ENCODE measurements around the gene ZNF787.

The ZNF787 gene

DNA sequence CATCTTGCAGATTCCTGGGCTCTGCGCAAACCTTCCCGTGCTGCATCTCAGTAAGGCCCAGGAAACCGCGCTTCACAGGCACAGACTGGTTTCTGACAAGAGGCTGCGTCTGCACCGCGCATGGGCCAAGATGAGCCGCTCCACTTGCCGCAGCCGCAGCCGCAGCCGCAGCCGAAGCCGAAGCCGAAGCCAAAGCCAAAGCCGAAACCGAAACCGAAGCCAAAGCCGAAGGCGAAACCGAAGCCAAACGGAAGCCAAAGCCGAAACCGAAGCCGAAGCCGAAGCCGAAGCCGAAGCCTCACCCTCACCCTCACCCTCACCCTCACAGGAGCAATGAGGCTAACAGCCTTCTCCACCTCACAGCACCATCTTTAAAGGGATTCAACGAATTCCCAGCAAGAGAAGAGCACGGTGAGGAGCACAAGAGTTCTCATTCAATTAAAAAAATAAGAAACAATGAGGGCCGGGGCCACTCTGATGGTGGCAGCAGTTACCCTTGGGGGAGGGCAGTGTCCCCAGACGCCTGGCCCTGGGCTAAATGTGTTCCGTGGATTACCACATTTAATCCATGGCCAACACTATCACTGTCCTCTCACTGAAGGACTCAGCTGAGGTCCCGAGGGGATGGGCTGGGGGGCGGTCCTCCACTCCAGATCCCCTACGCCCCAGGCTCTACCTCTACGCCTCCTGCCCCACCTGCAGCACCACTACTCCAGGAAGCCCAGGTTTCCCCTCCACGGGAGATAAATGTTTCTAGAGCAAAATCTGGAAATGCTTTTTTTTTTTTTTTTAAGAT, 29.1 kb downstream of the ZNF787 start:
- Histone ChIP-seq H3K36me3 (peaks cover 75% of the 10 kb centered on the region), H3K27me3 (no peaks in the 10 kb centered on the region), H3K27ac (peak overlapping the region; percentile 20), H3K4me3 (ENCODE audit: low read depth in 1 of 2, low read length in 1 of 2) (no peak overlapping the region), H3K9me3 (no peaks in the 10 kb centered on the region), H3K4me1 (ENCODE audit: control insufficient read depth in 1 of 2, insufficient read depth in 1 of 2, low read depth in 1 of 2, low read length in 1 of 2) (no peaks in the 10 kb centered on the region)
- TF ChIP-seq, protein P1, sequence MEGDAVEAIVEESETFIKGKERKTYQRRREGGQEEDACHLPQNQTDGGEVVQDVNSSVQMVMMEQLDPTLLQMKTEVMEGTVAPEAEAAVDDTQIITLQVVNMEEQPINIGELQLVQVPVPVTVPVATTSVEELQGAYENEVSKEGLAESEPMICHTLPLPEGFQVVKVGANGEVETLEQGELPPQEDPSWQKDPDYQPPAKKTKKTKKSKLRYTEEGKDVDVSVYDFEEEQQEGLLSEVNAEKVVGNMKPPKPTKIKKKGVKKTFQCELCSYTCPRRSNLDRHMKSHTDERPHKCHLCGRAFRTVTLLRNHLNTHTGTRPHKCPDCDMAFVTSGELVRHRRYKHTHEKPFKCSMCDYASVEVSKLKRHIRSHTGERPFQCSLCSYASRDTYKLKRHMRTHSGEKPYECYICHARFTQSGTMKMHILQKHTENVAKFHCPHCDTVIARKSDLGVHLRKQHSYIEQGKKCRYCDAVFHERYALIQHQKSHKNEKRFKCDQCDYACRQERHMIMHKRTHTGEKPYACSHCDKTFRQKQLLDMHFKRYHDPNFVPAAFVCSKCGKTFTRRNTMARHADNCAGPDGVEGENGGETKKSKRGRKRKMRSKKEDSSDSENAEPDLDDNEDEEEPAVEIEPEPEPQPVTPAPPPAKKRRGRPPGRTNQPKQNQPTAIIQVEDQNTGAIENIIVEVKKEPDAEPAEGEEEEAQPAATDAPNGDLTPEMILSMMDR (IDR thresholded peaks at IDR 0.05), result no peak

DNA sequence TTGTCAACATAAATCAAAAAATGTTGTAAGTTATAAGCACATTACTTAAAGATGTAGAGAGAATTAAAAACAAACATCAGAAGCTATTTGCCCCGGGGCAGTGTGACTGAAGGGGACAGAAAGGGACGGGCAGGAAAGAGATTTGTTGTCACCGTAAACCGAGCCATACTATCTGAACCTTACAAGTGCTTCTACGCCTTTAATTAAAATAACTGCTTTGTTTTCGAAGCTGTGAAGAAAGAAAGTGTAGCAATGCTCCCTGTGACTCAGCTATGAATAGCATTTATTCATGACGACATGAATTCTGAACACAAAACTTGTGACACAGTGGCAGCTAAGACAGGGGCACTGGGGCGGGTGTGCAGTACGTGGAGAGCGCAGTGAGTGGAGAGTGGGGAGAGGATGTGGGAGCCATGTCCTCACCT, 30.0 kb downstream of the ZNF787 start:
- no peaks in the 10 kb centered on the region for H3K4me1 ChIP-seq (ENCODE audit: control insufficient read depth in 1 of 2, insufficient read depth in 1 of 2, low read depth in 1 of 2, low read length in 1 of 2)
- no peak overlapping the region for H3K4me3 ChIP-seq (ENCODE audit: low read depth in 1 of 2, low read length in 1 of 2)
- H3K27me3 ChIP-seq, result no peaks in the 10 kb centered on the region
- no peaks in the 10 kb centered on the region for H3K9me3 ChIP-seq
- H3K36me3 ChIP-seq, result peaks cover 78% of the 10 kb centered on the region
- TF ChIP-seq, protein P1 (IDR thresholded peaks at IDR 0.05), result no peak
- peak overlapping the region; percentile 20 for H3K27ac ChIP-seq

DNA sequence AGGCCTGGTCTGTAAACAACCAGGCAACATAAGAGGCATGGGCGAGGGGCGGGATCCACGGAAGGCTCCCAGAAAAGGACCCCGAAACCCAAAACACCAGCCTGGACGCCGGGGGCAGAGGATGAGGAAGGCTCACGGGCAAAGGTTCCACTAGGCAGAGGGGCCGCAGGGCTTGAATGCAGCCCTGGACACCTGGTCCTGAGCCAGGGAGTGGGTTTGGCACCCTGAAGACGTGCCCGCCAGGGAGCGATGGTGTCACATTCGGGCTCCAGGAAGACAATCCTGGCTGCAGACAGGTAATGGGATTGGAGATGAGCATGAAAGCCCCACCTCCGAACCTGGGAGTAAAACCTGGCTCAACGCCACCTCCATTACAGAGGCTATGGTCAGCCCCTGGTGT, 31.8 kb downstream of the ZNF787 start:
- no peaks in the 10 kb centered on the region for H3K4me1 ChIP-seq (ENCODE audit: control insufficient read depth in 1 of 2, insufficient read depth in 1 of 2, low read depth in 1 of 2, low read length in 1 of 2)
- H3K27ac ChIP-seq, result no peak overlapping the region
- no peaks in the 10 kb centered on the region for H3K27me3 ChIP-seq
- H3K9me3 ChIP-seq, result no peaks in the 10 kb centered on the region
- no peak overlapping the region for H3K4me3 ChIP-seq (ENCODE audit: low read depth in 1 of 2, low read length in 1 of 2)
- peaks cover 76% of the 10 kb centered on the region for H3K36me3 ChIP-seq
- TF ChIP-seq, protein P1 (IDR thresholded peaks at IDR 0.05), result no peak

DNA sequence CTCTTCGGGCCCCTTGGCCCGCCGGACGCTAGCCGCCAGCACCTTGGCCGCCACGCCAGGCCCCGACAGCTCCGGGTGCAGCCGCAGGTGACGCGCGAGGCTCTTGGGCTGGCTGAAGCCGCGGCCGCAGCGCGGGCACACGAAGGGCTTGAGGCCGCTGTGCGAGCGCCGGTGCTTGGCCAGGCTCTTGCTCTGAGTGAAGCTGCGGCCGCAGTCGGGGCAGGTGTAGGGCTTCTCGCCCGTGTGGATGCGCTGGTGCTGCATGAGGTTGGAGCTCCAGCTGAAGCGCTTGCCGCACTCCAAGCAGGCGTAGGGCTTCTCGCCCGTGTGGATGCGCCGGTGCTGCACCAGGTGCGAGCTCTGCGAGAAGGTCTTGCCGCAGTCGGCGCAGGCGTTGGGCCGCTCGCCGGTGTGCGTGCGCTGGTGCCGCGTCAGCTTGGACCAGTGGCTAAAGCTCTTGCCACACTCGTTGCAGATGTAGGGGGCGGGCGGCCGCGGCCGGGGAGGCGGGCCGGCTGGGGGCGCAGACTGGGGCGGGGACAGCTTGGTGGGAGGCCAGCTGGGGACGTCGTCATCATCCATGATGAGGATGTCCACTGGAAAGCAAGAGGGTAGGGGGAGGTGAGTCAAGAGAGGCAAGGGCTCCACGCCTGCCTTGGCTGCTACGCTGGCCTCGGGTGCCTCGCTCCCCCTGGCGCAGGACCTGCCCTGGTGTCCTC, 32.4 kb downstream of the ZNF787 start:
- H3K27ac ChIP-seq, result no peak overlapping the region
- no peaks in the 10 kb centered on the region for H3K27me3 ChIP-seq
- no peaks in the 10 kb centered on the region for H3K9me3 ChIP-seq
- H3K4me1 ChIP-seq (ENCODE audit: control insufficient read depth in 1 of 2, insufficient read depth in 1 of 2, low read depth in 1 of 2, low read length in 1 of 2), result no peaks in the 10 kb centered on the region
- peaks cover 76% of the 10 kb centered on the region for H3K36me3 ChIP-seq
- H3K4me3 ChIP-seq (ENCODE audit: low read depth in 1 of 2, low read length in 1 of 2), result no peak overlapping the region
- TF ChIP-seq, protein P1 (IDR thresholded peaks at IDR 0.05), result no peak

DNA sequence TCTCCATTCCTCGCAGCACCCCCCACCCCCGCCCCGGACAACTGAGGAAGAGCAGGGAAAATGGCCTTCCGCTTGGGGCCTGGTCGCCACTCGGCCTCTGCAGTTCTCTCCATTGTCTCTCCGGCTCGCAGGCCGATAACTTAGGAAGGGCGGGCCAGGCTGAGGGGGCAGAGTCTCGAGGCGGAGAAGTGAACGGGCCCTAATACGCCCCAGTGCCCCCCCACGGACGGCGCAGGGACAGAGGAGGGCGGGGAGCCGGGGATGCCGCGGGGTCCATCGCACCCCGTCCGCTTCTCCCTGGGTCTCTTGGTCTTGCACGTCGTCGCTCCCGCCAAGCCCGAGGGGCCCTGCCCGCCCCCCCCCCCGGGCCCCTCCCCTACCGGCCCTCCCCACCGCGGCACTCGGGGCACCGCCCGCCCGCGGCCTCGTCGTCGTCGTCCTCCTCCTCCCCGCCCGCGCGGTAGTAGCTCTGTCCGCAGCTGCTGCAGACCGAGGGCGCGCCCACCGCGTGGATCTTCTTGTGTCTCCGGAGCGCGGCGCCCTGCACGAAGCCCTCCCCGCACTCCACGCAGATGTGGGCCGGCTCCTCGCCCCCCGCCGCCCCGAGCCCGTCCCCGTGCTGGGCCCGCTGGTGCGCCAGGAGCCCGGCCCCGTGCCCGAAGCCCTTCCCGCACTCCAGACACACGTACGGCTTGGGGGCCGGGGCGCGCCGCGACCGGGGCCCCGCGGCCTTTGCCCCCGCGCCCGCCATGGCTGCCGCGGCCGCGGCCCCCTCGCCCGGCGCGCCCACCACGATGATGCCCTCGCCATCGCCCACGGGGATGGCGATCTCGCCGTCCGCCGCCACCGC, 33.2 kb downstream of the ZNF787 start:
- H3K36me3 ChIP-seq, result peaks cover 68% of the 10 kb centered on the region
- no peaks in the 10 kb centered on the region for H3K9me3 ChIP-seq
- no peak overlapping the region for H3K4me3 ChIP-seq (ENCODE audit: low read depth in 1 of 2, low read length in 1 of 2)
- peaks cover 1% of the 10 kb centered on the region for H3K27me3 ChIP-seq
- no peaks in the 10 kb centered on the region for H3K4me1 ChIP-seq (ENCODE audit: control insufficient read depth in 1 of 2, insufficient read depth in 1 of 2, low read depth in 1 of 2, low read length in 1 of 2)
- no peak overlapping the region for H3K27ac ChIP-seq
- TF ChIP-seq, protein P1 (IDR thresholded peaks at IDR 0.05), result no peak

All from neutrophil (primary cell).